Common myeloid progenitor, CD34-positive (primary cell): ENCODE results near the gene ASMTL.

Experiments
- CTCF ChIA-PET: fragments of 350-600 bp; sonication (Branson Sonifier 250); formaldehyde crosslinking; loops from one replicate; lab custom pipeline; 2021; ENCODE audit warnings: antibody characterized with exemption; lab: Charles Lee
- POLR2A ChIA-PET: fragments of 350-600 bp; sonication (Branson Sonifier 250); formaldehyde crosslinking; loops from one replicate; lab custom pipeline; 2021; ENCODE audit warnings: antibody characterized with exemption; lab: Charles Lee
- DNase-seq, 3 donors: peaks; one replicate each; pipeline versions ENCODE4 v3.0.0 to v3.0.0-alpha.2; 2013
- H3K27ac ChIP-seq, 2 experiments: 1 replicate in 1 of 2; 2 replicates in 1 of 2; pipeline ENCODE4 v1.7.0; 2013; ENCODE audit warnings: inconsistent platforms in 2 of 2, low read length in 2 of 2, mild to moderate bottlenecking in 2 of 2, low read depth in 1 of 2, moderate library complexity in 1 of 2; ENCODE audit not compliant: severe bottlenecking in 2 of 2, insufficient read depth in 1 of 2, poor library complexity in 1 of 2
- H3K27me3 ChIP-seq, 5 experiments: replicated peaks in 2 of 5; 1 replicate in 3 of 5; 2 replicates in 2 of 5; pipeline versions ENCODE4 v1.6.1 to v1.7.0; 2013; ENCODE audit warnings: low read length in 4 of 5, mild to moderate bottlenecking in 2 of 5, moderate library complexity in 2 of 5, inconsistent platforms in 1 of 5; ENCODE audit not compliant: insufficient read depth in 5 of 5, control insufficient read depth in 4 of 5
- H3K36me3 ChIP-seq, 4 experiments: 1 replicate in 2 of 4; 2 replicates in 2 of 4; pipeline versions ENCODE4 v1.6.1 to v1.7.0; 2013; ENCODE audit warnings: low read length in 3 of 4, control low read depth in 1 of 4, mild to moderate bottlenecking in 1 of 4; ENCODE audit not compliant: control insufficient read depth in 4 of 4, insufficient read depth in 4 of 4
- H3K4me1 ChIP-seq, 4 experiments: 1 replicate in 3 of 4; 2 replicates in 1 of 4; pipeline versions ENCODE4 v1.6.1 to v1.7.1; 2013; ENCODE audit warnings: low read length in 3 of 4, mild to moderate bottlenecking in 3 of 4, control low read depth in 1 of 4, inconsistent platforms in 1 of 4, moderate library complexity in 1 of 4; ENCODE audit not compliant: control insufficient read depth in 4 of 4, insufficient read depth in 4 of 4; ENCODE audit errors: control extremely low read depth in 1 of 4
- H3K4me3 ChIP-seq, 7 experiments: 1 replicate in 4 of 7; 2 replicates in 3 of 7; pipeline versions ENCODE4 v1.5.1 to v1.7.0; 2013; ENCODE audit warnings: mild to moderate bottlenecking in 7 of 7, low read length in 6 of 7, moderate library complexity in 6 of 7, inconsistent platforms in 2 of 7, low read depth in 2 of 7, control low read depth in 1 of 7; ENCODE audit not compliant: insufficient read depth in 4 of 7, control insufficient read depth in 1 of 7; ENCODE audit errors: extremely low read depth in 1 of 7
- H3K9me3 ChIP-seq, 5 experiments: 1 replicate in 4 of 5; 2 replicates in 1 of 5; pipeline versions ENCODE4 v1.6.1 to v1.7.1; 2013; ENCODE audit warnings: low read length in 4 of 5, mild to moderate bottlenecking in 2 of 5, inconsistent platforms in 1 of 5, low read depth in 1 of 5, moderate library complexity in 1 of 5; ENCODE audit not compliant: control insufficient read depth in 4 of 5, insufficient read depth in 2 of 5; ENCODE audit errors: control extremely low read depth in 1 of 5
- WGBS: methylation state at CpG from one replicate; pipeline ENCODE4 v1.1.5; 2013; ENCODE audit not compliant: insufficient coverage; 5-methylcytosine and 5-hydroxymethylcytosine counted together

ASMTL gene

GRCh38 chrX:1355131-1356046 is 97.3 kb downstream of the ASMTL start:
- POLR2A ChIA-PET = no interaction called here

GRCh38 chrX:1354036-1355019 is 98.4 kb downstream of the ASMTL start:
- ChIA-PET POLR2A (no interaction called here), CTCF (no interaction called here)
- WGBS = 92% methylated on average over 8 of the region's 11 CpGs

More at GRCh38 chrX:1355131-1356046, 97.3 kb downstream of the ASMTL start:
- H3K27me3 ChIP-seq = no peaks in the 10 kb centered on the region
- H3K4me1 ChIP-seq = peaks cover 0 to 4% (median 0%) of the 10 kb centered on the region in 4 experiments
- CTCF ChIA-PET = no interaction called here
- H3K4me3 ChIP-seq = no peak overlapping the region
- peaks cover 4 to 41% (median 21%) of the 10 kb centered on the region in 4 experiments for H3K36me3 ChIP-seq
- H3K27ac ChIP-seq = no peak overlapping the region
- 60% methylated on average over 2 of the region's 11 CpGs for WGBS
- DNase-seq = no peak
- peaks cover 0 to 7% (median 3%) of the 10 kb centered on the region in 5 experiments for H3K9me3 ChIP-seq

More at GRCh38 chrX:1354036-1355019, 98.4 kb downstream of the ASMTL start:
- Histone ChIP-seq H3K4me3 (no peak overlapping the region), H3K27me3 (no peaks in the 10 kb centered on the region), H3K4me1 (peaks cover 0 to 4% (median 0%) of the 10 kb centered on the region in 4 experiments), H3K27ac (no peak overlapping the region), H3K9me3 (peaks cover 0 to 7% (median 3%) of the 10 kb centered on the region in 5 experiments), H3K36me3 (peaks cover 4 to 33% (median 22%) of the 10 kb centered on the region in 4 experiments)
- DNase-seq = no peak
